Measurements from ENCODE around the gene PTN. TPM values are rescaled to one million over a fixed set of nuclear protein-coding genes. Genes with fewer than 3 reads are reported as not detected.
"Not testable (repeated sequence)": the region's sequence is repeated elsewhere in the genome, so short reads cannot be mapped to it uniquely, and the experiment has no call there.

PTN gene
- total and polyA plus RNA-seq, 2 experiments from 2014 or later, result 8.3 to 8.5 TPM

DNA sequence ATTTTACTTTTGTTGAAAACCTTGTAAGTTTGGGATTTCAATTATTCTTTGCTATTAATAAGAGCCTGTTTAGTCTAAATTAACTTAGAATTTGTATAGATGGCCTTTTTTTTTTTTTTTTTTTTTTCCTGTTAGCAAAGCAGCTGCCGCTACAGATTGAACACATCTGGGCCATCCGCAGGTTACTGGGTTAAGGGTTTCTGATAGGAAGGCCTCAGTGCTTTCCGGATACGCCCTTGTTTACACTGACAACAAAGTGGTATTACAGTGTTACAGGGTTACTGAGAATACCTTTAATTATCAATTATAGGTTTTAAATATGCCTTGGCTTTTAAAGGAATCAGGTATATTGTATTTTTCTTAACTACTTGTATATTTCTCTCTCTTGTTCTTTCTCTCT is 76.8 kb downstream of the PTN start:
- Histone ChIP-seq H3K27ac (no peak overlapping the region), H4K20me1 (ENCODE audit: insufficient read depth) (no peaks in the 10 kb centered on the region), H3K9me2 (ENCODE audit: insufficient read depth) (no peaks in the 10 kb centered on the region), H3K4me2 (ENCODE audit: unreplicated experiment) (no peak overlapping the region), H3K4me1 (ENCODE audit: insufficient read depth) (no peaks in the 10 kb centered on the region), H3K27me3 (replicated peaks; ENCODE audit: insufficient read depth) (no peaks in the 10 kb centered on the region), H3K4me3 (no peak overlapping the region), H3K9ac (no peak overlapping the region), H3K36me3 (ENCODE audit: low read depth) (no peaks in the 10 kb centered on the region), H3F3A (ENCODE audit: insufficient read depth) (no peaks in the 10 kb centered on the region), H3K79me2 (ENCODE audit: insufficient read depth) (no peaks in the 10 kb centered on the region), H3K9me3 (ENCODE audit: low read depth) (no peaks in the 10 kb centered on the region), H2AFZ (no peak overlapping the region)
- DNase-seq, result no peak
- 57 to 68% methylated on average over 4 of the region's 4 CpGs for WGBS, 2 experiments (ENCODE audit: low coverage in 1 of 2, low lambda C conversion rate in 2 of 2, missing lambda C conversion rate in 2 of 2)
- TF ChIP-seq EZH2 (IDR thresholded peaks at IDR 0.05; ENCODE audit: insufficient read depth, poor library complexity, severe bottlenecking), result no peak
- in situ Hi-C loops (cut with MboI), result no loop called here

DNA sequence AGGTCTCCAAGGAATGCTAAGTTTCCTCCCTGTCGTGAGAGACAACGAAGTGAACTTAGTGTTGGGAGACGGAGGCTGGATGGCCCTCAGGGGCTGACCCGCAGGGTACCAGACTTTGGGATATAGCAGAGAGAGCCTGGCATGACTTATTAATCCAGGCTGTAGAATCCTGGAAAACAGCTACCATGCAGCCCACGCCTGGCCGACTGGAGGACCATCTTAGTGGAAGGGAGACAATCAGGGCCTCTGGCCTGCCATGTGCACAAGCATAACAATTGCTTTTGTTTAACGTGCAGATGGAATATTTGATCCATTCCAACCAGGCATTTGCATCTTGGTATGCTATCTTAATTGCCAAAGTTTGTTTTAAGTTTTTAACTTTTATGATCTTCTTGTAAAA is 78.1 kb downstream of the PTN start:
- H3K9ac ChIP-seq; H4K20me1 ChIP-seq (ENCODE audit: insufficient read depth); H3F3A ChIP-seq (ENCODE audit: insufficient read depth); in situ Hi-C loops (cut with MboI); H3K36me3 ChIP-seq (ENCODE audit: low read depth); H3K4me1 ChIP-seq (ENCODE audit: insufficient read depth); H3K4me2 ChIP-seq (ENCODE audit: unreplicated experiment); H3K9me3 ChIP-seq (ENCODE audit: low read depth); H3K27me3 ChIP-seq (replicated peaks; ENCODE audit: insufficient read depth); H3K79me2 ChIP-seq (ENCODE audit: insufficient read depth); H2AFZ ChIP-seq; H3K4me3 ChIP-seq; DNase-seq; H3K27ac ChIP-seq; H3K9me2 ChIP-seq (ENCODE audit: insufficient read depth): not testable (repeated sequence)
- 65 to 68% methylated on average over 7 of the region's 7 CpGs for WGBS, 2 experiments (ENCODE audit: low coverage in 1 of 2, low lambda C conversion rate in 2 of 2, missing lambda C conversion rate in 2 of 2)

DNA sequence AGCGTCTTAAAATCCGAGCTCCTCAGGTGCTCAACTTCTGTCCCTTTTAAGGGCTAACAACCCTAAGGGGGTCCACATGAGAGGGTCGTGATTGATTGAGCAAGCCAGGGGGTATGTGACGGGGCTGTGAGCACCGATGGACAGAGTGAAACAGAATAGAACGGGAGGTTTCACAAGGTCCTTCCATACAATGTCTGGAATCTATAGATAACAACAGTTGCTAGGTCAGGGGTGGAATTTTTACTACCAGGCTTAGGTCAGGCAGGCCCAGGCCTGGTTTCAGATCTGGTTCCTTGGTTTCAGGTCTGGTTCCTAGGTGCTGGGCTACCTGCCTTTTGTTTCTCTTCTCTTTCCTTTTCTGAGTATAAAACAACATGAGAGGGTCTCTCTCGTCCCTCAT is 80.9 kb downstream of the PTN start:
- in situ Hi-C loops (cut with MboI), result no loop called here
- TF ChIP-seq EZH2phosphoT487 (IDR thresholded peaks at IDR 0.05; ENCODE audit: insufficient read depth, low read depth), result no peak
- TF ChIP-seq EZH2 (IDR thresholded peaks at IDR 0.05; ENCODE audit: insufficient read depth, poor library complexity, severe bottlenecking), result no peak
- 63 to 69% methylated on average over 7 of the region's 7 CpGs for WGBS, 2 experiments (ENCODE audit: low coverage in 1 of 2, low lambda C conversion rate in 2 of 2, missing lambda C conversion rate in 2 of 2)

DNA sequence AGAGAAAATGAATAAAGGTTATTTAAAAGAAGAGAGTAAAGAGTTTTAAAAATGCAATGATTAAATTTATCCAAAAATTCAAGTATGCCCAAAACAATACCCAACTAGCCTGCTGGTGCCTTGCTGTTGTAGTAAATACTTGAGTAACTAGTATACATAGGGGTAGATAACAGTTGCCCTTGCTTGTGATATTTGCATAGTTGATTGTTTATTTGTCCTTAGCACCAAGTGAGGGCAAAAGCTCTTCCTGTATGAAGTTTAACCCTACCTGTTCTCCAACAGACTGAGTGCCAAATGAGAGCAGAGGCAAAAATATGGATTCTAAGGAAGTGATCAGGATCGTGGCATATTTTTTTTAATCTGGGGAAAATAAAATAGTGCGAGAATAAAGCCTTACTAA is 85.0 kb downstream of the PTN start:
- H3K4me2 ChIP-seq (ENCODE audit: unreplicated experiment), result no peak overlapping the region
- no peaks in the 10 kb centered on the region for H3K9me2 ChIP-seq (ENCODE audit: insufficient read depth)
- H3K4me3 ChIP-seq, result no peak overlapping the region
- DNase-seq, result no peak
- H3K9ac ChIP-seq, result no peak overlapping the region
- no peaks in the 10 kb centered on the region for H3K79me2 ChIP-seq (ENCODE audit: insufficient read depth)
- no peaks in the 10 kb centered on the region for H4K20me1 ChIP-seq (ENCODE audit: insufficient read depth)
- no peaks in the 10 kb centered on the region for H3K27me3 ChIP-seq (replicated peaks; ENCODE audit: insufficient read depth)
- H3K27ac ChIP-seq, result no peak overlapping the region
- no peaks in the 10 kb centered on the region for H3K36me3 ChIP-seq (ENCODE audit: low read depth)
- H3K9me3 ChIP-seq (ENCODE audit: low read depth), result no peaks in the 10 kb centered on the region
- H3K4me1 ChIP-seq (ENCODE audit: insufficient read depth), result no peaks in the 10 kb centered on the region
- no peak overlapping the region for H2AFZ ChIP-seq
- in situ Hi-C loops (cut with MboI), result no loop called here
- WGBS, 2 experiments (ENCODE audit: low coverage in 1 of 2, low lambda C conversion rate in 2 of 2, missing lambda C conversion rate in 2 of 2), result 50 to 52% methylated on average over 2 of the region's 2 CpGs
- TF ChIP-seq EZH2phosphoT487 (IDR thresholded peaks at IDR 0.05; ENCODE audit: insufficient read depth, low read depth) (no peak), EZH2 (IDR thresholded peaks at IDR 0.05; ENCODE audit: insufficient read depth, poor library complexity, severe bottlenecking) (no peak)
- no peaks in the 10 kb centered on the region for H3F3A ChIP-seq (ENCODE audit: insufficient read depth)

More for the DNA sequence above, 80.9 kb downstream of the PTN start:
- no peaks in the 10 kb centered on the region for H3K36me3 ChIP-seq (ENCODE audit: low read depth)
- H3K79me2 ChIP-seq (ENCODE audit: insufficient read depth), result no peaks in the 10 kb centered on the region
- no peak overlapping the region for H3K9ac ChIP-seq
- H3K27ac ChIP-seq, result no peak overlapping the region
- H3K9me2 ChIP-seq (ENCODE audit: insufficient read depth), result no peaks in the 10 kb centered on the region
- no peaks in the 10 kb centered on the region for H4K20me1 ChIP-seq (ENCODE audit: insufficient read depth)
- H2AFZ ChIP-seq, result no peak overlapping the region
- no peaks in the 10 kb centered on the region for H3K9me3 ChIP-seq (ENCODE audit: low read depth)
- H3K4me3 ChIP-seq, result no peak overlapping the region
- H3K4me1 ChIP-seq (ENCODE audit: insufficient read depth), result no peaks in the 10 kb centered on the region
- DNase-seq, result no peak
- no peak overlapping the region for H3K4me2 ChIP-seq (ENCODE audit: unreplicated experiment)
- H3K27me3 ChIP-seq (replicated peaks; ENCODE audit: insufficient read depth), result no peaks in the 10 kb centered on the region
- no peaks in the 10 kb centered on the region for H3F3A ChIP-seq (ENCODE audit: insufficient read depth)

DNA sequence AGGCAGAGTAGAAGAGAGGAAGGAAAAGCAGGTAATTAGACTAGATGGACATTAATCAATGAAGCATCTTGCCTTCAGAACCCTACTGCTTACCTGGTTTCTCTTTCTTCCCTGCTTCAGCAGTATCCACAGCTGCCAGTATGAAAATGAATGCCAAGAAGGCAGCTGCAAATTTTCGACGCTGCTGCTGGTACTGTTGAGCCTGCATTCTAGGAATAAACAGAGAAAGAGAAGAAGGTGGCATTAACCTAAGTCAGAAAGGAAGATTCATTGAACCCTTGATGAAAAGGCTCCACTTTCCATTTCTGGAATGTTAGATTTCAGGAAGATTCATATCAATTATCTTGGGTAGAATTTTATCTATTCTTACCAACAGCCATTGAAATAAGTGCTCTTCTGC is 88.8 kb downstream of the PTN start:
- Histone ChIP-seq H3K9me2 (ENCODE audit: insufficient read depth) (no peaks in the 10 kb centered on the region), H3K4me3 (no peak overlapping the region), H3K4me2 (ENCODE audit: unreplicated experiment) (no peak overlapping the region), H3K9ac (no peak overlapping the region), H3K36me3 (ENCODE audit: low read depth) (no peaks in the 10 kb centered on the region), H2AFZ (no peak overlapping the region), H3F3A (ENCODE audit: insufficient read depth) (no peaks in the 10 kb centered on the region), H3K27me3 (replicated peaks; ENCODE audit: insufficient read depth) (no peaks in the 10 kb centered on the region), H4K20me1 (ENCODE audit: insufficient read depth) (no peaks in the 10 kb centered on the region), H3K79me2 (ENCODE audit: insufficient read depth) (no peaks in the 10 kb centered on the region), H3K9me3 (ENCODE audit: low read depth) (no peaks in the 10 kb centered on the region), H3K4me1 (ENCODE audit: insufficient read depth) (no peaks in the 10 kb centered on the region), H3K27ac (no peak overlapping the region)
- WGBS, 2 experiments (ENCODE audit: low coverage in 1 of 2, low lambda C conversion rate in 2 of 2, missing lambda C conversion rate in 2 of 2), result 28 to 30% methylated on average over 2 of the region's 2 CpGs
- in situ Hi-C loops (cut with MboI), result no loop called here
- no peak for TF ChIP-seq EZH2 (IDR thresholded peaks at IDR 0.05; ENCODE audit: insufficient read depth, poor library complexity, severe bottlenecking)
- TF ChIP-seq EZH2phosphoT487 (IDR thresholded peaks at IDR 0.05; ENCODE audit: insufficient read depth, low read depth), result no peak
- no peak for DNase-seq
